GM21576 (cell line): ENCODE results near the gene GTF3A.

ENCODE experiments used
- ATAC-seq: cut with Tn5 transposase; IDR thresholded peaks from one replicate; pipeline ENCODE4 v1.9.1; 2021; ENCODE audit warnings: mild to moderate bottlenecking, moderate library complexity; ENCODE audit not compliant: unreplicated experiment

The GTF3A gene

GRCh38 chr13:27446986-27447583, 22.7 kb downstream of the GTF3A start:
- no peak for ATAC-seq

GRCh38 chr13:27448308-27448707, 23.9 kb downstream of the GTF3A start:
- no peak for ATAC-seq

- no peak for ATAC-seq
Measured at GRCh38 chr13:27449081-27449603, 24.7 kb downstream of the GTF3A start.

GRCh38 chr13:27449936-27450828, 25.8 kb downstream of the GTF3A start, which contains the start of gene MTIF3:
Gene MTIF3 (minus strand): TSS chr13:27450564. CDS start chr13:27440448, 10,116 bp downstream.
- peak; percentile 82 for ATAC-seq

GRCh38 chr13:27450921-27451471, 26.6 kb downstream of the GTF3A start:
- no peak for ATAC-seq

- ATAC-seq: no peak
Measured at GRCh38 chr13:27455331-27455855, 31.0 kb downstream of the GTF3A start.

- no peak for ATAC-seq
Measured at GRCh38 chr13:27461940-27462584, 37.6 kb downstream of the GTF3A start.

- ATAC-seq: no peak
Measured at GRCh38 chr13:27463500-27463899, 39.1 kb downstream of the GTF3A start.

GRCh38 chr13:27465611-27466010, 41.2 kb downstream of the GTF3A start:
- no peak for ATAC-seq

GRCh38 chr13:27466513-27466912, 42.1 kb downstream of the GTF3A start:
- ATAC-seq: no peak

- no peak for ATAC-seq
Measured at GRCh38 chr13:27470075-27470820, 45.8 kb downstream of the GTF3A start.

- no peak for ATAC-seq
Measured at GRCh38 chr13:27472441-27472840, 48.0 kb downstream of the GTF3A start.

GRCh38 chr13:27472941-27473340, 48.5 kb downstream of the GTF3A start:
- ATAC-seq: no peak

- ATAC-seq: no peak
Measured at GRCh38 chr13:27474751-27475268, 50.4 kb downstream of the GTF3A start.

- peak; percentile 46 for ATAC-seq
Measured at GRCh38 chr13:27476943-27477703, 52.7 kb downstream of the GTF3A start.

- ATAC-seq: no peak
Measured at GRCh38 chr13:27481766-27482165, 57.3 kb downstream of the GTF3A start.

- ATAC-seq: peak; percentile 84
Measured at GRCh38 chr13:27482983-27483382, 58.6 kb downstream of the GTF3A start.

- no peak for ATAC-seq
Measured at GRCh38 chr13:27483421-27483820, 59.0 kb downstream of the GTF3A start.
